Gastroesophageal sphincter (tissue), 4 donors: ENCODE measurements around the gene LTBP3. TPM values are rescaled to one million over a fixed set of nuclear protein-coding genes. Genes with fewer than 3 reads are reported as not detected.

Experiments used
- ATAC-seq: fragments of 150-250 bp; one replicate; pipeline ENCODE4 v1.9.1; 2016; ENCODE audit warnings: mild to moderate bottlenecking, moderate library complexity
- H3K27ac ChIP-seq, 4 donors: fragments of 200-600 bp; sonication (generic) in 3 of 4; 1 replicate in 3 of 4; 2 replicates in 1 of 4; pipeline ENCODE4 v1.5.1; 2016 to 2019
- H3K27me3 ChIP-seq: fragments of 200-600 bp; sonication (generic); one replicate; pipeline ENCODE4 v1.5.1; 2019
- H3K36me3 ChIP-seq, 2 donors: fragments of 200-600 bp; sonication (generic); one replicate each; pipeline ENCODE4 v1.5.1; 2019; ENCODE audit warnings: control low read depth in 1 of 2
- H3K4me1 ChIP-seq, 3 donors: fragments of 200-600 bp; sonication (generic); 1 replicate in 2 of 3; 2 replicates in 1 of 3; pipeline ENCODE4 v1.5.1; 2016 to 2019; ENCODE audit warnings: control low read depth in 2 of 3
- H3K4me3 ChIP-seq, 2 donors: fragments of 200-600 bp; sonication (generic); one replicate each; pipeline ENCODE4 v1.5.1; 2019; ENCODE audit warnings: mild to moderate bottlenecking in 1 of 2, moderate library complexity in 1 of 2
- H3K9me3 ChIP-seq, 3 donors: fragments of 200-600 bp; sonication (generic); one replicate each; pipeline ENCODE4 v1.5.1; 2017 to 2019; ENCODE audit warnings: control low read depth in 2 of 3
- CTCF ChIP-seq, 4 experiments: fragments of 200-600 bp in 2 of 4; fragments of 450-650 bp in 2 of 4; sonication (generic) in 1 of 4; IDR thresholded peaks; one replicate each; pipeline ENCODE4 v1.5.1; 2017 to 2019; ENCODE audit warnings: antibody characterized with exemption in 4 of 4, mild to moderate bottlenecking in 2 of 4, moderate library complexity in 2 of 4
- EP300 ChIP-seq: sonication (generic); formaldehyde crosslinking; IDR thresholded peaks from one replicate; pipeline ENCODE4 v1.6.1; 2017; ENCODE audit warnings: antibody characterized with exemption, mild to moderate bottlenecking
- POLR2A ChIP-seq, 2 donors: fragments of 450-650 bp; IDR thresholded peaks; one replicate each; pipeline ENCODE4 v1.6.1; 2017; ENCODE audit warnings: antibody characterized with exemption in 2 of 2, mild to moderate bottlenecking in 2 of 2, moderate library complexity in 1 of 2
- POLR2AphosphoS5 ChIP-seq: sonication (generic); formaldehyde crosslinking; IDR thresholded peaks from one replicate; pipeline ENCODE4 v1.6.1; 2017; ENCODE audit warnings: antibody characterized with exemption
- WGBS, 2 donors: methylation state at CpG; one replicate each; pipeline ENCODE4 v1.1.5; 2018; ENCODE audit warnings: low coverage in 1 of 2; 5-methylcytosine and 5-hydroxymethylcytosine counted together
- total RNA-seq, 4 donors: library from RNA; depleted of rRNA; stranded (reverse); fragments of >200 nt; gene quantifications; one replicate each; pipeline ENCODE4 v1.1.0, GENCODE V29; 2016

The LTBP3 gene
- total RNA-seq, 4 donors from 2014 or later, result 90.6 to 173 (median 139) TPM

- no peak overlapping the region for H3K4me3 ChIP-seq
- peak overlapping the region in 2 of 4 donors; percentile 12 to 14 for H3K27ac ChIP-seq
- H3K27me3 ChIP-seq, result no peaks in the 10 kb centered on the region
- ATAC-seq, result no peak
- TF ChIP-seq CTCF (IDR thresholded peaks at IDR 0.05), result no peak
- TF ChIP-seq POLR2AphosphoS5, result no peak
- TF ChIP-seq POLR2A (IDR thresholded peaks at IDR 0.05), result no peak
- no peak for TF ChIP-seq EP300
- WGBS, 2 donors, result 46% methylated on average over 2 of the region's 10 CpGs; no CpG with 5 or more reads in 1 of the 2 donors
- peaks cover 3 to 50% (median 8%) of the 10 kb centered on the region in 3 donors for H3K4me1 ChIP-seq
- H3K9me3 ChIP-seq, result no peaks in the 10 kb centered on the region
- H3K36me3 ChIP-seq, result peaks cover 0 to 87% of the 10 kb centered on the region in 2 donors
These were observed 28.5 kb downstream of the LTBP3 start for GRCh38 chr11:65529475-65530156.

GRCh38 chr11:65528819-65529350, 29.3 kb downstream of the LTBP3 start:
- H3K9me3 ChIP-seq, result no peaks in the 10 kb centered on the region
- no peaks in the 10 kb centered on the region for H3K27me3 ChIP-seq
- H3K27ac ChIP-seq, result peak overlapping the region in 2 of 4 donors; percentile 12 to 14
- 79 to 93% methylated on average over 2 to 11 of the region's 12 CpGs for WGBS, 2 donors
- TF ChIP-seq POLR2AphosphoS5 (no peak), POLR2A (IDR thresholded peaks at IDR 0.05) (no peak), EP300 (no peak), CTCF (IDR thresholded peaks at IDR 0.05) (no peak)
- peaks cover 3 to 58% (median 14%) of the 10 kb centered on the region in 3 donors for H3K4me1 ChIP-seq
- ATAC-seq, result no peak
- H3K36me3 ChIP-seq, result peaks cover 0 to 80% of the 10 kb centered on the region in 2 donors
- no peak overlapping the region for H3K4me3 ChIP-seq

GRCh38 chr11:65526744-65527143, 31.4 kb downstream of the LTBP3 start:
- no peak overlapping the region for H3K4me3 ChIP-seq
- 92 to 95% methylated on average over 3 to 4 of the region's 8 CpGs for WGBS, 2 donors
- H3K4me1 ChIP-seq, result peaks cover 3 to 58% (median 14%) of the 10 kb centered on the region in 3 donors
- H3K27me3 ChIP-seq, result no peaks in the 10 kb centered on the region
- no peaks in the 10 kb centered on the region for H3K9me3 ChIP-seq
- peak overlapping the region in 1 of 4 donors; percentile 91 for H3K27ac ChIP-seq
- no peak for ATAC-seq
- H3K36me3 ChIP-seq, result peaks cover 0 to 58% of the 10 kb centered on the region in 2 donors
- TF ChIP-seq EP300 (no peak), POLR2A (IDR thresholded peaks at IDR 0.05) (no peak), CTCF (IDR thresholded peaks at IDR 0.05) (no peak), POLR2AphosphoS5 (no peak)

- H3K9me3 ChIP-seq, result no peaks in the 10 kb centered on the region
- H3K27me3 ChIP-seq, result no peaks in the 10 kb centered on the region
- no peak for ATAC-seq
- H3K36me3 ChIP-seq, result peaks cover 0 to 49% of the 10 kb centered on the region in 2 donors
- TF ChIP-seq CTCF (IDR thresholded peaks at IDR 0.05) (no peak), POLR2AphosphoS5 (no peak), POLR2A (IDR thresholded peaks at IDR 0.05) (no peak), EP300 (no peak)
- peaks cover 3 to 52% (median 14%) of the 10 kb centered on the region in 3 donors for H3K4me1 ChIP-seq
- peak overlapping the region; percentile 85 to 99 for H3K4me3 ChIP-seq
- peak overlapping the region; percentile 76 to 93 (median 91) for H3K27ac ChIP-seq
- 4 to 20% methylated on average over 9 to 11 of the region's 31 CpGs for WGBS, 2 donors
These were observed 32.3 kb downstream of the LTBP3 start for GRCh38 chr11:65525546-65526480.
